PC-9 (cell line): ENCODE results near the gene DENND2D. TPM values are rescaled to one million over a fixed set of nuclear protein-coding genes. Genes with fewer than 3 reads are reported as not detected.
A peak's percentile ranks its signal among the peaks of the same experiment; 100 is the strongest.

ENCODE experiments used
- BruUV-seq: library from RNA; stranded (reverse); fragments of 400-500 nt; replicated peaks from 2 replicates; lab custom pipeline; 2021; lab: Mats Ljungman, UMichigan
- CTCF ChIA-PET: fragments of 300-600 bp; sonication (Branson Sonifier 250); formaldehyde crosslinking; loops from one replicate; lab custom pipeline; 2022; ENCODE audit warnings: antibody characterized with exemption; lab: Charles Lee
- POLR2A ChIA-PET: fragments of 300-600 bp; sonication (Branson Sonifier 250); formaldehyde crosslinking; loops from one replicate; lab custom pipeline; 2022; ENCODE audit warnings: antibody characterized with exemption; ENCODE audit not compliant: unreplicated experiment; lab: Charles Lee
- DNase-seq, 2 experiments: peaks; one replicate each; pipeline versions ENCODE4 v3.0.0 to v3.0.0-alpha.2; 2015 to 2022; ENCODE audit warnings: mixed read lengths in 1 of 2
- H2AFZ ChIP-seq: fragments of 200-600 bp; sonication (generic); 2 replicates; pipeline ENCODE4 v1.8.1; 2017; ENCODE audit warnings: antibody characterized with exemption
- H3F3A ChIP-seq: fragments of 200-600 bp; sonication (generic); 2 replicates; pipeline ENCODE4 v1.8.1; 2017; ENCODE audit warnings: antibody characterized with exemption, mild to moderate bottlenecking, low read depth; ENCODE audit not compliant: insufficient read depth
- H3K27ac ChIP-seq: fragments of 200-600 bp; sonication (generic); 2 replicates; pipeline ENCODE4 v1.6.1; 2016; ENCODE audit warnings: mixed run types
- H3K27me3 ChIP-seq: fragments of 200-600 bp; sonication (generic); 2 replicates; pipeline ENCODE4 v1.6.1; 2016; ENCODE audit warnings: low read depth, mixed run types; ENCODE audit not compliant: insufficient read depth
- H3K36me3 ChIP-seq: fragments of 200-600 bp; sonication (generic); 2 replicates; pipeline ENCODE4 v1.6.1; 2016; ENCODE audit warnings: low read depth, mixed run types
- H3K4me1 ChIP-seq: fragments of 200-600 bp; sonication (generic); replicated peaks from 2 replicates; pipeline ENCODE4 v1.6.1; 2016; ENCODE audit warnings: mixed run types; ENCODE audit not compliant: insufficient read depth
- H3K4me2 ChIP-seq: fragments of 200-600 bp; sonication (generic); 2 replicates; pipeline ENCODE4 v1.6.1; 2017; ENCODE audit warnings: mixed run types
- H3K4me3 ChIP-seq: fragments of 200-600 bp; sonication (generic); 2 replicates; pipeline ENCODE4 v1.6.1; 2016; ENCODE audit warnings: mixed run types
- H3K79me2 ChIP-seq: fragments of 200-600 bp; sonication (generic); 2 replicates; pipeline ENCODE4 v1.6.1; 2017; ENCODE audit warnings: low read depth, mixed run types
- H3K9me2 ChIP-seq: fragments of 200-600 bp; sonication (generic); 2 replicates; pipeline ENCODE4 v1.8.1; 2017; ENCODE audit warnings: mild to moderate bottlenecking; ENCODE audit not compliant: insufficient read depth
- H3K9me3 ChIP-seq: fragments of 200-600 bp; sonication (generic); 2 replicates; pipeline ENCODE4 v1.8.1; 2016; ENCODE audit warnings: low read depth; ENCODE audit not compliant: insufficient read depth
- H4K20me1 ChIP-seq: fragments of 200-600 bp; sonication (generic); 2 replicates; pipeline ENCODE4 v1.8.1; 2017; ENCODE audit not compliant: insufficient read depth
- EZH2 ChIP-seq: fragments of 200-600 bp; sonication (generic); IDR thresholded peaks from 2 replicates; pipeline ENCODE4 v1.8.0; 2017; ENCODE audit warnings: antibody characterized with exemption, low read depth
- intact Hi-C: fragments of 100-400 bp; cut with micrococcal nuclease; formaldehyde crosslinking; loops from one replicate; pipeline ENCODE4 v1.10.0; 2022; ENCODE audit not compliant: unreplicated experiment
- total RNA-seq: library from RNA; stranded (reverse); gene quantifications from 2 replicates; pipeline ENCODE4 v1.2.3, GENCODE V29; 2021
- TF ChIP-seq, protein P1 (sequence below): fragments of 200-600 bp; sonication (generic); conservative IDR thresholded peaks from 2 replicates; pipeline ENCODE4 v1.6.1; 2017; ENCODE audit warnings: mixed run types, antibody characterized with exemption, mild to moderate bottlenecking, moderate library complexity

The DENND2D gene
- total RNA-seq, 1 experiment from 2014 or later = 44.9 TPM

DNA sequence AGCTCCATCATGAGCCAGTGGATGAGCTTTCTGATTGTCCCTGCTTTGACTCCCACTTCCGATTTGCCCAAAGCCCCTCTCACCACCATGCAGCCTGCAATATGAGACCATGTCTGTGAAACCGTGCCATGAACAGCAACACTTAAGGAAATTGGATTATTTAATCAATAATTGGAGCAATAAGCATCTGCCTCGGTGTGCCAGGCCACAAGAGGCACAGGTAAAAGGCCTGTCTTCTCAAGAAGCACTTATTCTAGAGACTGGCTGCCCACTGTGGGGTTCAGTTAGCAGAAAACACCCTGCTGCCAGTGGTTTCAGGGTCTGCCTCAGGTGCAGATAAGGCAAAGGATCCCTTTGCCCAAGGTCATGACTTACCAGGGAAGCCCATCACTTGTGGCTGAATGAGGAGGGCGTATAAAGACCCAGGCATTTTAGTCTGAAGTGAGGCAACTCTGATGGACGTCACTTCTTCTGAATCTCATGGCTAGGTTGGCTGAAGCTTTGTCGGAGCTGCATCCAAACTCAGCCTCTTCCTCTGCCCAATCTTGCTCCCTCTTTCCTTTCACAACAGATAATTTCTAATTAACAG lies 19.9 kb upstream of the DENND2D start:
- Histone ChIP-seq H3K27ac (no peak overlapping the region), H3K4me3 (no peak overlapping the region), H3K27me3 (no peaks in the 10 kb centered on the region), H4K20me1 (no peaks in the 10 kb centered on the region), H3K79me2 (no peaks in the 10 kb centered on the region), H3F3A (0 out of 2 replicates have a peak, but pooled peaks cover 5% of the 10 kb centered on the region), H3K9me3 (no peaks in the 10 kb centered on the region; the same call in 1 of the 2 replicates), H3K9me2 (no peaks in the 10 kb centered on the region), H3K36me3 (no peaks in the 10 kb centered on the region), H3K4me2 (no peak overlapping the region), H3K4me1 (peaks cover 14% of the 10 kb centered on the region), H2AFZ (no peak overlapping the region)
- ChIA-PET CTCF (interaction anchor here (0.7 kb wide), 1 partner anchor 516 kb away, joined by 3 read pairs; no protein-coding TSS in a partner anchor), POLR2A (no interaction called here)
- peak in 1 of 2 experiments; percentile 21 for DNase-seq
- no TSS peak for BruUV-seq
- TF ChIP-seq, protein P1, sequence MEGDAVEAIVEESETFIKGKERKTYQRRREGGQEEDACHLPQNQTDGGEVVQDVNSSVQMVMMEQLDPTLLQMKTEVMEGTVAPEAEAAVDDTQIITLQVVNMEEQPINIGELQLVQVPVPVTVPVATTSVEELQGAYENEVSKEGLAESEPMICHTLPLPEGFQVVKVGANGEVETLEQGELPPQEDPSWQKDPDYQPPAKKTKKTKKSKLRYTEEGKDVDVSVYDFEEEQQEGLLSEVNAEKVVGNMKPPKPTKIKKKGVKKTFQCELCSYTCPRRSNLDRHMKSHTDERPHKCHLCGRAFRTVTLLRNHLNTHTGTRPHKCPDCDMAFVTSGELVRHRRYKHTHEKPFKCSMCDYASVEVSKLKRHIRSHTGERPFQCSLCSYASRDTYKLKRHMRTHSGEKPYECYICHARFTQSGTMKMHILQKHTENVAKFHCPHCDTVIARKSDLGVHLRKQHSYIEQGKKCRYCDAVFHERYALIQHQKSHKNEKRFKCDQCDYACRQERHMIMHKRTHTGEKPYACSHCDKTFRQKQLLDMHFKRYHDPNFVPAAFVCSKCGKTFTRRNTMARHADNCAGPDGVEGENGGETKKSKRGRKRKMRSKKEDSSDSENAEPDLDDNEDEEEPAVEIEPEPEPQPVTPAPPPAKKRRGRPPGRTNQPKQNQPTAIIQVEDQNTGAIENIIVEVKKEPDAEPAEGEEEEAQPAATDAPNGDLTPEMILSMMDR = no peak
- no peak for TF ChIP-seq EZH2
- intact Hi-C loops = no loop called here

DNA sequence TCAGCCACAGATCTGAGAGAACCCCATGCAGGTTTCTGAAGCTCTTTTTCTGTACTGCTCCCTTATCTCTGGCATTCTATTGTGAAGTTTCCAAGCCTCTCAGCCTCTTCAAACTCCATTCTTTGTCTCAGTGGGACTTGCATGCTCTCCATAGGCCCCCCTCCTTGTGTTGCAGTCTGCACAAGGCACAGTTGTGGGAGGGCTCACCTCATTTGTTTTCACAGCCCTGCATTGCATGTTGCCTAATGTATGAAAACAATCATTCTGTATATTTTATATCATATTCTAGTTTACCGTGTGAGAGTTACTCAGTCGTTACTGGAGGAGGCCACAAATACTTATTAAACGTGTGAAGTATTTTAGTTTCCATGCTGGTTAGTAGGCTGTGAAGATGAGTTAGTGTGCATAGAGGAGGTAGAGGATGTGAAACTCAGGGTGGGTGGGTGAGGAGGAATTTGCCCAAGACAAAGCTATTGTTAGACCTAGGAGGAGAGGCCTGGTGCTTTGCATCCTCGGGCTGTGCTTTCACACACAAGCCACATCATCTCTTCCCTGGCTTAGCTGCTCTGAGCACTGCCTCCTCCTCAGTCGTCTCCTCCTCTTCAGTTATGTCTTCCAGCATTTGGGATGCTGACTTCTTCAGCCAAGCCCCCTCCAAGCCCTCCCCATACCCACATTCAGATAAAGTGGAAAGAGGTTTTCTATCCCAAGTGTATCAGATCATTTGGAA lies 19.3 kb upstream of the DENND2D start:
- no TSS peak for BruUV-seq
- no peak overlapping the region for H3K27ac ChIP-seq
- H3K27me3 ChIP-seq = no peaks in the 10 kb centered on the region
- no peak overlapping the region for H3K4me2 ChIP-seq
- peaks cover 14% of the 10 kb centered on the region for H3K4me1 ChIP-seq
- H3K9me3 ChIP-seq = no peaks in the 10 kb centered on the region; the same call in 1 of the 2 replicates
- no peak overlapping the region for H2AFZ ChIP-seq
- no peaks in the 10 kb centered on the region for H3K36me3 ChIP-seq
- H3K4me3 ChIP-seq = no peak overlapping the region
- ChIA-PET CTCF (no interaction called here), POLR2A (no interaction called here)
- no peaks in the 10 kb centered on the region for H3K79me2 ChIP-seq
- TF ChIP-seq, protein P1 = no peak
- TF ChIP-seq EZH2 = no peak
- H3F3A ChIP-seq = 0 out of 2 replicates have a peak, but pooled peaks cover 5% of the 10 kb centered on the region
- no peak for DNase-seq
- intact Hi-C loops = no loop called here
- H4K20me1 ChIP-seq = no peaks in the 10 kb centered on the region
- H3K9me2 ChIP-seq = no peaks in the 10 kb centered on the region

DNA sequence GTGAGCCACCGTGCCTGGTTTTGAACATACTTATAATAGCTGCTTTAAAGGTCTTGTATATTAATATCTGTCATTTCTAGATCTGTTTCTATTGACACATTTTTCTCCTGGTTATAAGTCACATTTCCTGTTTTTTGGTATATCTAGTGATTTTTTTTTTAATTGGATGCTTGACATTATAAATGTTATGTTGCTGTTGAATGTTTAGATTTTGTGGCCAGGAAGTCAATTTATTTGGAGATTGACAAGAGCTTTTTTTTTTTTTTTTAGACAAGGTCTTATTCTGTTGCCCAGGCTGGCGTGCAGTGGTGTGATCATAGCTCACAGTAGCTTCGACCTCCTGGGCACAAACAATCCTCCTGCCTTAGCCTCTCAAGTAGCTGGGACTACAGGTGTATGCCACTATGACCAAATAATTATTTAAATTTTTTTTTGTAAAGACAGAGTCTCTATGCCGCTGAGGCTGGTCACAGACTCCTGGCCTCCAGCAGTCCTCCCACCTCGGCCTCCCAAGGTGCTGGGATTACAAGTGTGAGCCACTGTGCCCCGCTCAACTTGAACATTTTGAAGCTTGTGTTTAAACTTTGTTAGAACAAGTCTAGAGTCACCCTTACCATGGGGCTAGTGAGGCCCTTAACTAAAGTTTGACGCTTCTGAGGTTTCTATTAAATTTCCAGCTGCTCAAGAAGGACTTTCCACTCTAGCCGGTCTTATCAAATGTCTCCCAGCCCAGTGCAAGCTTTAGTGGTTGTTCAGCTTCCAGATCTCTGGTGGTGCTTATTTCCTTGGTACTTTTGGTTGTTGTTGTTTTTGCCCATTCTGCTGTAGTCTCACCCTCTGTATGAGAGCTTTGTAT lies 18.5 kb upstream of the DENND2D start:
- POLR2A ChIA-PET = no interaction called here
- intact Hi-C loops = no loop called here
- no peak for DNase-seq
- no TSS peak for BruUV-seq
- no peaks in the 10 kb centered on the region; the same call in 1 of the 2 replicates for H3K9me3 ChIP-seq
- no peaks in the 10 kb centered on the region for H4K20me1 ChIP-seq
- H3K27ac ChIP-seq = no peak overlapping the region
- no peak overlapping the region for H3K4me2 ChIP-seq
- 0 out of 2 replicates have a peak, but pooled peaks cover 5% of the 10 kb centered on the region for H3F3A ChIP-seq
- no peaks in the 10 kb centered on the region for H3K36me3 ChIP-seq
- no peaks in the 10 kb centered on the region for H3K9me2 ChIP-seq
- H3K27me3 ChIP-seq = no peaks in the 10 kb centered on the region
- peaks cover 14% of the 10 kb centered on the region for H3K4me1 ChIP-seq
- CTCF ChIA-PET = interaction anchor here (0.7 kb wide), 1 partner anchor 1424 kb away, joined by 5 read pairs; no protein-coding TSS in a partner anchor
- TF ChIP-seq, protein P1 = no peak
- no peak for TF ChIP-seq EZH2
- H3K4me3 ChIP-seq = no peak overlapping the region
- no peaks in the 10 kb centered on the region for H3K79me2 ChIP-seq
- H2AFZ ChIP-seq = no peak overlapping the region
